GOT3 (cell line): ENCODE measurements around the gene PACRG.

Source experiments
- DNase-seq: peaks from one replicate; lab custom pipeline; 2025; ENCODE audit warnings: mixed read lengths; lab: John Stamatoyannopoulos, UW

PACRG gene

DNA sequence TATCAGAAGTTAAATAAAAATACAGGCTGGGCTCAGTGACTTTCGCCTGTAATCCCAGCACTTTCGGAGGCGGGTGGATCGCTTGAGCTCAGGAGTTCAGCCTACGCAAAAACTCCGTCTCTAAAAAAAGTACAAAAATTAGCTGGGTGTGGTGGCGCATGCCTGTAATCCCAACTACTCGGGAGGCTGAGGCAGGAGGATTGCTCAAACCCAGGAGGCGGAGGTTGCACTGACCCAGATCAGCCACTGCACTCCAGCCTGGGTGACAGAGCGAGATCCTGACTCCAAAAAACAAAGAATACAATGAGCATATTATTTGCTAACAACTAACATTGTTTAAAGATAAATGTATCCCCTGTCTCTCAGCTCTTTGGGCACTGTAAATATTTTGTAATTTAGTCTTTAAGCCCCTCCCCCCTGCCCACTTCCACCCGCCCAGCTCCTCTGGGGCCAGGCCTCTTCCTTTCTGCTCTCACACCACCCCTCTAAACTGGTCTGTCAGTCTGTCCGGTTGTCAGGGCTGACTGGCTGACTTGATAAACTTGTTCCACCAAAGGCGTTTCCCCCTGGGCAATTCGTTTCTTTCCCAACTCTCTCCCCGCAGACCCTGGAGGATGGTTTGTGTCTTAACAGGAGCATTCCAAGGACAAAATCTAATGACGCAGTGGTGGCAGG lies 624.4 kb downstream of the PACRG start:
- DNase-seq: no peak

- DNase-seq: no peak
Observed at GRCh38 chr6:163352966-163353365, 625.2 kb downstream of the PACRG start.

DNA sequence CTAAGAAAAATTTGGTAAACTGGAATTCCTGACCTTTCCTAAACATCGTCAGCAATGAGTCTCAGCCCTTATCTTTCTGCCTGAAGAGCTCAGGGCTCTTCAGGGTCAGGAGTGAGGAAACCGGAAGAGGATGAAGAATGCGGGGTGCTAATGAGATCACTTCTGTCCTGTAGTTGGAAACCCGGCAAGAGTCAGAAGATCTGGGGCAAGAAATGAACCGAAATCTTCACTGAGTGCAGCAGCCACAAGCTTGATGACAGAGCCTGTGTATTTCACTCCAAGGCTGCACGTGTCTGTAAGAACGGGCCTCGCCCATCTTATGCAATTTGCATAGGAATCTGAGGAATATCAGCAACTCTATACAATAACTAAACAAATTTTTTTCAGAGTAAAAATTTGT lies 626.3 kb downstream of the PACRG start:
- DNase-seq: no peak

DNA sequence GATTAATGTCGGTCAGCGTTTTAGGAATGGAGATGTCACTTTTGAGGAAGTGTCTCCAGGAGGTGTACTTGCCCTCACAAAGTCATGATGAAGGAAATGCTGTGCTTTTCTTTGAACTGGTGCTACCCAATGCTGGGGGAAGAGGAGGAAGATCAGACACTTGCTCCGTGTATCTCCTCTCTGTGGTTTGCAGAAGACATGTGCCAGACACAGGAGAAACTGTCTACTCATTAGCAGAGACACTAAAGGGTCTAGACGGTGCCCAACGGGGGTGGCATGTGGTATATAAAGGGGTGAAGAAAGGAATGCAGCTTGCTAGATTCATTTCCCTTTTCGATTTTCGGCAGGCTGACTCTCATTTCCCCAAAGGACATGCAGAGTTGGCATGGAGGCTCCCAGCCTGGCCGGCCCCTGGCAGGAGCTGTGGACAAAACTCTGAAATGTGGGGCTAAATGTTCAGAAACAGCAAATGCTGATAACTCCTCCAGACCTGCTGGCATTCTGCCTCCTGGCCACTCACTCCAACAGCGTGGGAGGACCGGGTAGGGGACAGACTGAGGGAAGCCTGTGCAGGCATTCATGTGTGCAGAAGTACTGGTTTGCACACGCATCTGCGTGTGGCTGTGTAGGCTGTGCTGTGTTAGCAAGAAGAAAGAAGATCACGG lies 627.1 kb downstream of the PACRG start:
- no peak for DNase-seq

- DNase-seq: no peak
Observed at GRCh38 chr6:163355426-163355991, 627.7 kb downstream of the PACRG start.

- DNase-seq: peak; percentile 6
Observed at GRCh38 chr6:163356324-163356723, 628.5 kb downstream of the PACRG start.

GRCh38 chr6:163356743-163357142 lies 629.0 kb downstream of the PACRG start:
- DNase-seq: no peak

- DNase-seq: no peak
Observed at GRCh38 chr6:163364641-163365040, 636.9 kb downstream of the PACRG start.
